ENCODE results near the gene SLC17A1.

- TF ChIP-seq CTCF (IDR thresholded peaks at IDR 0.05), result no peak
- TF ChIP-seq POLR2A (IDR thresholded peaks at IDR 0.05), result no peak
Measured at GRCh38 chr6:25844518-25844917, 12.7 kb upstream of the SLC17A1 start.

All from Peyer's patch (tissue), 4 donors.